LNCaP clone FGC (cell line): ENCODE results near the gene GMPR2.

Experiments used
- DNase-seq: peaks from one replicate; pipeline ENCODE4 v3.0.0-alpha.2; 2011; ENCODE audit warnings: low read depth
- H3K4me3 ChIP-seq: 2 replicates; pipeline ENCODE4 v1.5.1; 2011; ENCODE audit warnings: mild to moderate bottlenecking, low read depth, low read length, control low read depth
- CTCF ChIP-seq: IDR thresholded peaks from 2 replicates; pipeline ENCODE4 v1.5.1; 2012; ENCODE audit warnings: mild to moderate bottlenecking; ENCODE audit not compliant: control insufficient read depth, insufficient read depth; ENCODE audit errors: extremely low read depth

Gene GMPR2

GRCh38 chr14:24255931-24256711, 23.4 kb downstream of the GMPR2 start:
- no peak for DNase-seq
- TF ChIP-seq CTCF, result no peak
- no peak overlapping the region for H3K4me3 ChIP-seq

GRCh38 chr14:24256960-24257359, 24.2 kb downstream of the GMPR2 start:
- H3K4me3 ChIP-seq, result no peak overlapping the region
- no peak for TF ChIP-seq CTCF
- no peak for DNase-seq

- DNase-seq, result no peak
- no peak for TF ChIP-seq CTCF
These were observed 25.4 kb downstream of the GMPR2 start for GRCh38 chr14:24258119-24258518.

GRCh38 chr14:24258548-24259265, 26.0 kb downstream of the GMPR2 start:
- no peak for TF ChIP-seq CTCF
- DNase-seq, result no peak
- no peak overlapping the region for H3K4me3 ChIP-seq

More at GRCh38 chr14:24258119-24258518, 25.4 kb downstream of the GMPR2 start:
- no peak overlapping the region for H3K4me3 ChIP-seq

- H3K4me3 ChIP-seq, result no peak overlapping the region
- no peak for TF ChIP-seq CTCF
- DNase-seq, result no peak
These were observed 26.7 kb downstream of the GMPR2 start for GRCh38 chr14:24259282-24260025.

- DNase-seq, result no peak
- no peak overlapping the region for H3K4me3 ChIP-seq
- TF ChIP-seq CTCF, result no peak
These were observed 27.5 kb downstream of the GMPR2 start for GRCh38 chr14:24260026-24260779.
